ENCODE results near the gene MRPS24.

The MRPS24 gene

GRCh38 chr7:43876976-43877745, 7.8 kb upstream of the MRPS24 start:
- DNase-seq, result no peak

- DNase-seq, result no peak
These were observed 6.9 kb upstream of the MRPS24 start for GRCh38 chr7:43876241-43876640.

- no peak for DNase-seq
These were observed 4.0 kb upstream of the MRPS24 start for GRCh38 chr7:43873300-43873699.

- no peak for DNase-seq
These were observed 3.2 kb upstream of the MRPS24 start for GRCh38 chr7:43872406-43873110.

- DNase-seq, result no peak
These were observed 1.7 kb upstream of the MRPS24 start for GRCh38 chr7:43871064-43871463.

GRCh38 chr7:43870316-43870715, 999 bp upstream of the MRPS24 start:
- DNase-seq, result no peak

GRCh38 chr7:43869867-43870240, 537 bp upstream of the MRPS24 start:
- no peak for DNase-seq

GRCh38 chr7:43868681-43869005, 674 bp downstream of the MRPS24 start:
- DNase-seq, result no peak

- no peak for DNase-seq
These were observed 1.1 kb downstream of the MRPS24 start for GRCh38 chr7:43868181-43868580.

- DNase-seq, result no peak
These were observed 4.0 kb downstream of the MRPS24 start for GRCh38 chr7:43865277-43865676.

GRCh38 chr7:43864126-43864525, 5.2 kb downstream of the MRPS24 start:
- no peak for DNase-seq

- DNase-seq, result no peak
These were observed 12.3 kb downstream of the MRPS24 start for GRCh38 chr7:43856996-43857395.

- no peak for DNase-seq
These were observed 13.0 kb downstream of the MRPS24 start for GRCh38 chr7:43856316-43856715.

- no peak for DNase-seq
These were observed 14.1 kb downstream of the MRPS24 start for GRCh38 chr7:43855176-43855575.

- no peak for DNase-seq
These were observed 17.5 kb downstream of the MRPS24 start for GRCh38 chr7:43851805-43852204.

GRCh38 chr7:43850348-43851116, 18.8 kb downstream of the MRPS24 start:
- DNase-seq, result no peak

- no peak for DNase-seq
These were observed 20.3 kb downstream of the MRPS24 start for GRCh38 chr7:43849047-43849446.

GRCh38 chr7:43847496-43847895, 21.8 kb downstream of the MRPS24 start:
- DNase-seq, result no peak

GRCh38 chr7:43844662-43845061, 24.7 kb downstream of the MRPS24 start:
- no peak for DNase-seq

GRCh38 chr7:43844257-43844656, 25.1 kb downstream of the MRPS24 start:
- DNase-seq, result no peak

- no peak for DNase-seq
These were observed 26.0 kb downstream of the MRPS24 start for GRCh38 chr7:43843296-43843695.

- no peak for DNase-seq
These were observed 31.1 kb downstream of the MRPS24 start for GRCh38 chr7:43838201-43838658.

GRCh38 chr7:43834463-43835251, 34.7 kb downstream of the MRPS24 start:
- DNase-seq, result no peak

Measured in NCI-H1105 (cell line).